GM12878 (cell line): ENCODE data around the gene CREBBP. TPM values are rescaled to one million over a fixed set of nuclear protein-coding genes. Genes with fewer than 3 reads are reported as not detected.

Experiments used
- ATAC-seq: fragments of 200-7000 bp; cut with Tn5 transposase; 3 replicates; pipeline ENCODE4 v1.9.1; 2020; ENCODE audit warnings: mild to moderate bottlenecking, moderate library complexity
- BruUV-seq: library from RNA; stranded (reverse); fragments of 400-500 nt; replicated peaks from 2 replicates; lab custom pipeline; 2021; lab: Mats Ljungman, UMichigan
- CTCF ChIA-PET: fragments of 300-600 bp; sonication (Branson Sonifier 250); formaldehyde crosslinking; extraction: SDS; loops from one replicate; lab custom pipeline; 2021; ENCODE audit warnings: inconsistent platforms; lab: Yijun Ruan, JAX
- POLR2A ChIA-PET: fragments of 350-600 bp; formaldehyde crosslinking; extraction: SDS; loops from one replicate; lab custom pipeline; 2021; ENCODE audit warnings: inconsistent platforms; lab: Charles Lee
- RAD21 ChIA-PET: fragments of 300-600 bp; sonication (Branson Sonifier 250); formaldehyde crosslinking; loops from one replicate; lab custom pipeline; 2023; ENCODE audit warnings: antibody characterized with exemption; ENCODE audit not compliant: unreplicated experiment; lab: Charles Lee
- SMC1A ChIA-PET: fragments of 300-600 bp; sonication (Branson Sonifier 250); formaldehyde crosslinking; loops from one replicate; lab custom pipeline; 2023; ENCODE audit not compliant: unreplicated experiment, uncharacterized antibody; lab: Charles Lee
- DNase-seq: peaks from one replicate; pipeline ENCODE4 v3.0.0-alpha.2; 2011; ENCODE audit warnings: low read depth, low spot score
- FAIRE-seq: peaks from 3 replicates; lab custom pipeline; 2011; peaks lifted over from hg19 to GRCh38; lab: Jason Lieb, UNC
- H2AFZ ChIP-seq: 2 replicates; pipeline ENCODE4 v1.6.0; 2011; ENCODE audit warnings: low read depth, low read length, control low read depth; ENCODE audit not compliant: control insufficient read depth
- H3K27ac ChIP-seq: 2 replicates; pipeline ENCODE4 v1.5.1; 2011; ENCODE audit warnings: control low read depth; ENCODE audit not compliant: control insufficient read depth, insufficient read depth
- H3K27me3 ChIP-seq, 2 experiments: replicated peaks in 1 of 2; 2 replicates each; pipeline versions ENCODE4 v1.6.0 to v1.6.1; 2011; ENCODE audit warnings: low read length in 1 of 2; ENCODE audit not compliant: control insufficient read depth in 2 of 2, insufficient read depth in 2 of 2
- H3K36me3 ChIP-seq, 2 experiments: 2 replicates each; pipeline ENCODE4 v1.5.1; 2011; ENCODE audit warnings: low read length in 1 of 2; ENCODE audit not compliant: control insufficient read depth in 2 of 2, insufficient read depth in 2 of 2
- H3K4me1 ChIP-seq: 2 replicates; pipeline ENCODE4 v1.6.1; 2011; ENCODE audit warnings: mild to moderate bottlenecking, low read length, moderate library complexity, mixed read lengths; ENCODE audit not compliant: control insufficient read depth, insufficient read depth
- H3K4me2 ChIP-seq: 2 replicates; pipeline ENCODE4 v1.6.0; 2011; ENCODE audit warnings: control low read depth; ENCODE audit not compliant: control insufficient read depth, insufficient read depth
- H3K4me3 ChIP-seq: fragments of 200-600 bp; sonication (generic); 2 replicates; pipeline ENCODE4 v1.5.1; 2016
- H3K79me2 ChIP-seq: 2 replicates; pipeline ENCODE4 v1.6.0; 2011; ENCODE audit warnings: low read length; ENCODE audit not compliant: control insufficient read depth, insufficient read depth
- H3K9ac ChIP-seq: 2 replicates; pipeline ENCODE4 v1.8.0; 2011; ENCODE audit warnings: low read length, control low read depth, mixed read lengths; ENCODE audit not compliant: control insufficient read depth, insufficient read depth
- H3K9me3 ChIP-seq: replicated peaks from 3 replicates; pipeline ENCODE4 v1.5.1; 2011; ENCODE audit warnings: mild to moderate bottlenecking, low read length; ENCODE audit not compliant: control insufficient read depth, insufficient read depth
- H4K20me1 ChIP-seq: 2 replicates; pipeline ENCODE4 v1.6.0; 2011; ENCODE audit not compliant: control insufficient read depth, insufficient read depth
- ATF3 ChIP-seq: IDR thresholded peaks from 2 replicates; pipeline ENCODE4 v1.6.1; 2011; ENCODE audit warnings: low read depth, mild to moderate bottlenecking, low read length, moderate library complexity, borderline replicate concordance; ENCODE audit errors: extremely low read depth
- BCL11A ChIP-seq: IDR thresholded peaks from 2 replicates; pipeline ENCODE4 v1.6.1; 2011; ENCODE audit warnings: low read depth, low read length
- BHLHE40 ChIP-seq, 2 experiments: fragments of 450-650 bp in 1 of 2; IDR thresholded peaks; 2 replicates each; pipeline ENCODE4 v1.6.1; 2011 to 2017; ENCODE audit warnings: low read depth in 2 of 2, borderline replicate concordance in 1 of 2, improper control_type of control experiment in 1 of 2, low read length in 1 of 2, mild to moderate bottlenecking in 1 of 2
- E2F8 ChIP-seq: fragments of 450-650 bp; IDR thresholded peaks from 2 replicates; pipeline ENCODE4 v1.6.1; 2018; ENCODE audit warnings: mild to moderate bottlenecking, low read depth, moderate library complexity; ENCODE audit not compliant: partially characterized antibody
- EZH2 ChIP-seq: IDR thresholded peaks from 2 replicates; pipeline ENCODE4 v1.6.1; 2012; ENCODE audit warnings: low read depth, mild to moderate bottlenecking, control low read depth, inconsistent platforms, low read length, borderline replicate concordance; ENCODE audit not compliant: control insufficient read depth
- FOXK2 ChIP-seq: fragments of 450-650 bp; IDR thresholded peaks from 2 replicates; pipeline ENCODE4 v1.6.1; 2017; ENCODE audit warnings: mild to moderate bottlenecking, moderate library complexity
- HDGF ChIP-seq: fragments of 450-650 bp; IDR thresholded peaks from 2 replicates; pipeline ENCODE4 v1.6.1; 2016; ENCODE audit warnings: antibody characterized with exemption
- KAT2A ChIP-seq: conservative IDR thresholded peaks from 2 replicates; pipeline ENCODE4 v1.6.1; 2011; ENCODE audit warnings: low read depth, low read length; ENCODE audit not compliant: control insufficient read depth
- MLLT1 ChIP-seq: fragments of 450-650 bp; IDR thresholded peaks from 2 replicates; pipeline ENCODE4 v1.6.1; 2016; ENCODE audit warnings: mild to moderate bottlenecking
- MYC ChIP-seq: IDR thresholded peaks from 2 replicates; pipeline ENCODE4 v1.6.1; 2011; ENCODE audit warnings: mild to moderate bottlenecking, low read length, moderate library complexity, inconsistent platforms; ENCODE audit not compliant: insufficient read depth, insufficient replicate concordance, insufficient read length, severe bottlenecking
- PAX8 ChIP-seq: fragments of 450-650 bp; IDR thresholded peaks from 2 replicates; pipeline ENCODE4 v1.6.1; 2017; ENCODE audit warnings: mild to moderate bottlenecking, moderate library complexity
- POLR2AphosphoS2 ChIP-seq: IDR thresholded peaks from 2 replicates; pipeline ENCODE4 v1.6.1; 2011; ENCODE audit warnings: low read depth, mild to moderate bottlenecking, low read length, improper control_type of control experiment, moderate library complexity
- POLR2AphosphoS5 ChIP-seq: IDR thresholded peaks from 2 replicates; pipeline ENCODE4 v1.6.1; 2011; ENCODE audit warnings: mild to moderate bottlenecking, low read length, inconsistent platforms
- SUPT20H ChIP-seq: IDR thresholded peaks from 2 replicates; pipeline ENCODE4 v1.6.1; 2011; ENCODE audit warnings: low read depth, mild to moderate bottlenecking, low read length, moderate library complexity, borderline replicate concordance; ENCODE audit not compliant: control insufficient read depth
- TAF1 ChIP-seq: IDR thresholded peaks from 2 replicates; pipeline ENCODE4 v1.6.1; 2011; ENCODE audit warnings: mild to moderate bottlenecking, low read depth, low read length, borderline replicate concordance
- ZNF687 ChIP-seq: fragments of 450-650 bp; IDR thresholded peaks from 2 replicates; pipeline ENCODE4 v1.6.1; 2017; ENCODE audit warnings: mild to moderate bottlenecking, moderate library complexity
- WGBS: methylation state at CpG from one replicate; pipeline ENCODE4 v1.1.6; 2016; ENCODE audit warnings: low lambda C conversion rate; ENCODE audit not compliant: insufficient replicate concordance, insufficient coverage; ENCODE audit errors: missing lambda C conversion rate; 5-methylcytosine and 5-hydroxymethylcytosine counted together
- in situ Hi-C: fragments of 300-500 bp; cut with MboI; formaldehyde crosslinking; loops from 9 replicates; pipeline ENCODE4 v1.14.3; 2018; ENCODE audit warnings: mixed read lengths
- intact Hi-C: fragments of 100-400 bp; cut with micrococcal nuclease; formaldehyde crosslinking; loops from one replicate; pipeline ENCODE4 v1.14.2; 2022; ENCODE audit not compliant: unreplicated experiment
- polyA plus RNA-seq, 11 experiments: library from polyadenylated mRNA; depleted of rRNA in 4 of 11; unstranded in 6 of 11; stranded (reverse) in 5 of 11; fragments of >200 nt; fragmentation: Nextera tagmentation in 4 of 11; fragmentation: Illumina TruSeq in 1 of 11; extraction: Ambion mirVana in 4 of 11; extraction: Trizol in 1 of 11; gene quantifications; 1 replicate in 1 of 11; 2 replicates in 10 of 11; pipeline versions ENCODE4 v1.2.1 to v1.2.3, GENCODE V29; 2011 to 2016; ENCODE audit warnings: inconsistent platforms in 2 of 11, missing spikeins in 2 of 11, low read depth in 1 of 11
- total RNA-seq, 4 experiments: library from RNA; depleted of rRNA in 3 of 4; stranded (reverse); fragments of >200 nt in 3 of 4; fragmentation: Illumina TruSeq in 1 of 4; extraction: Trizol in 1 of 4; gene quantifications; 2 replicates each; pipeline versions ENCODE4 v1.2.1 to v1.2.3, GENCODE V29; 2013 to 2021

CREBBP gene
- total and polyA plus RNA-seq, 10 of the 15 experiments (the other 5 are each of a cell fraction or from before 2014, with no cell fraction given), result 3.4 to 32.7 (median 7.9) TPM

- Histone ChIP-seq H3K27ac (no peak overlapping the region), H3K9ac (no peak overlapping the region), H2AFZ (no peak overlapping the region), H3K4me2 (no peak overlapping the region), H4K20me1 (no peaks in the 10 kb centered on the region), H3K4me1 (no peaks in the 10 kb centered on the region), H3K79me2 (no peaks in the 10 kb centered on the region), H3K36me3 (no peaks in the 10 kb centered on the region), H3K27me3 (no peaks in the 10 kb centered on the region), H3K4me3 (no peak overlapping the region), H3K9me3 (no peaks in the 10 kb centered on the region; the same call in 2 of the 3 replicates)
- FAIRE-seq (no peak), DNase-seq (no peak), ATAC-seq (no peak)
- ChIA-PET SMC1A (interaction anchor here (0.7 kb wide), 1 partner anchor 20 kb away, joined by 3 read pairs; no protein-coding TSS in a partner anchor), RAD21 (no interaction called here), CTCF (interaction anchor here (1.0 kb wide), 1 partner anchor 132 kb away, joined by 5 read pairs; no protein-coding TSS in a partner anchor), POLR2A (no interaction called here)
- in situ Hi-C loops, result no loop called here
- intact Hi-C loops, result no loop called here
- 62% methylated on average over 12 of the region's 12 CpGs for WGBS
- no TSS peak for BruUV-seq
- TF ChIP-seq POLR2AphosphoS5 (no peak), KAT2A (no peak), MYC (no peak), E2F8 (no peak), SUPT20H (no peak), TAF1 (no peak), BCL11A (no peak), BHLHE40 (IDR thresholded peaks at IDR 0.05; ENCODE audit: borderline replicate concordance in 1 of 2, low read depth in 2 of 2, low read length in 1 of 2) (no peak), ATF3 (no peak), MLLT1 (no peak), PAX8 (no peak), POLR2AphosphoS2 (no peak), FOXK2 (no peak), HDGF (no peak), EZH2 (no peak), ZNF687 (no peak)
These were observed 31.9 kb upstream of the CREBBP start for GRCh38 chr16:3912373-3912772.
